ENCODE data around the gene OVCA2.

OVCA2 gene

DNA sequence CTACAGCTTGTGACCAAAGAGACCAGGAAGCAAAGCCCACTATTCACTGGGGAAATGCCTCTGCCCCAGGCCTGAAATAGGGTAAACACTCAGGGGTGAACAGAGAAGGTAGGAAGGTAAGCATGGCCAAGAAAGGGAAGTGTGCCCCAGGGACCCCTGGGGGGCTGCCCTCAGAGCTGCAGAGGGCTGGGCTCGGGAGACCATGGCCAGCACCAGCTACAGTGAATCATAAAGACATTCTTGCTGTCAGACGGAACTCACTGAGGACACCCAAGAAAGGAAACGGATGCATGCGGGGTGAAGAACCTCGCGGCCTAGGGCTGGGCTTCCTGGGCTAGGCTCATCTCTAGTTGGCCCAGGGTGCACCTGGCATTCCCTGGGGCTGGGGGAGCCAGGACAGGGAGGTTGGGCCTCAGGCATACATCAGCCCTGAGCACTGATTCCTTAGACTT, 22.7 kb downstream of the OVCA2 start:
- FAIRE-seq, result no peak

DNA sequence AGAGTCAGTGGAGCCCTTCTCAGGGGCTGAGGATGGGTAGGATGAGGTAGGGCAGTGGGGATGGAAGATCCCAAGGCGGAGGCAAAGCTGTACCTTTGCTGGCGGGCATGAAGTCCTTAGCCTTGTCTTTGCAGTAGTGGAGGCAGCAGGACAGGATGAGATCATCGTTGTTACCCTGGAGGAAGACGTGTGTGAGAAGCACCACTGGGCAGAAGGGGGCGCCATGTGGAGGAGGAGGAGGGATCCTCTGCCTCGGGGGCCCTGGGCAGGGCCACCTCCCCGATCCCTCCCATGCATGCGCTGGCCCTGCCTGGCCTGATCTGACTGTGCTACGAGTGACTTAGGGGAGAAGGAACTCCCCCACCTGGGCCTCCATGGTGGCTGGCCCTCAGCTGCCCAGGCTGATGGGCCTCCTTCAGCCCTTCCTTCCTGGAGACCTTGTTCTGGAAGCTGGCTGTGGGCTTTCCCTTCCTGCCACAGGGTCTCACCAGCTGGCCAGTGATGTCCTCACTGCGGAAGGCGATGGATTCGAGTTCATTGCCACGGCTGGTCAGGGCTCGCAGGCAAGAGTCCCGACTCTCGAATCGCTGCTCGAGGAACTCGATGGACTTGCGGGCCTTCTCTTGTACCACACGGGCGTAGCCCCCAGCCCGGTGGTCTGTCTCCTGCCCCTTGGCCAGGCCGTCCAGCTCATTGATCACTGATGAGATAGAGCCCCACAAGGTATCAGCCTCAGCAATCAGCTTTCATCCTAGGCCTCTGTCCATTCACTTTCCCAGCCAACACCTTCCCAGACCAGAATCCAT, 23.4 kb downstream of the OVCA2 start:
- FAIRE-seq (peak; percentile 94), DNase-seq (ENCODE audit: insufficient read length) (no peak)
- TF ChIP-seq POLR2AphosphoS5 (IDR thresholded peaks at IDR 0.05; ENCODE audit: low read depth, low read length), result peak; percentile 86; the same call in 1 of the 2 replicates
- no peak for TF ChIP-seq TAF1 (IDR thresholded peaks at IDR 0.05; ENCODE audit: borderline replicate concordance, low read depth, low read length)
- TF ChIP-seq POLR2A (IDR thresholded peaks at IDR 0.05; ENCODE audit: low read depth, low read length), result peak; percentile 51

More for the DNA sequence above, 22.7 kb downstream of the OVCA2 start:
- DNase-seq (ENCODE audit: insufficient read length), result no peak
- TF ChIP-seq POLR2A (IDR thresholded peaks at IDR 0.05; ENCODE audit: low read depth, low read length) (no peak; the same call in none of the 2 replicates), POLR2AphosphoS5 (IDR thresholded peaks at IDR 0.05; ENCODE audit: low read depth, low read length) (no peak), TAF1 (IDR thresholded peaks at IDR 0.05; ENCODE audit: borderline replicate concordance, low read depth, low read length) (no peak)

DNA sequence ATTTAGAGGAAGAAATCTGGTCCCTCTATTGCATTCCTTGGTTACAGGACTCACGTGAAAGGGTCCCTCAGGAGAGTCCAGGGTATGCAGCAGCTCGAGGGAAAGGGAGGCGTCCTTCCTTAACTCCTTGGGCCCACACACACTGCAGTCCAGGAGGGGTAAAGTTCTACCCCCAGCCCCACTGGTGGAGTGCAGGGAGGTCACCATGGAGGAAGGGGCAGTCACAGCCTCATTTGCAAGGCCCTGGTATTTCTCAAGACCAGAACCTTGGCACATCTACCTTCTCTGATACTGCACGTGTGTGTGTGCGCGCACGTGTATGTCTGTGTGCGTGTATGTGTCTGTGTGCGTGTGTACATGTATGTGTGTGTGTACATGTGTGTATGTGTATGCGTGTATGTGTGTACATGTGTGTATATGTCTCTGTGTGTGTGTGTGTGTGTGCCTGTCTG, 24.2 kb downstream of the OVCA2 start:
- TF ChIP-seq POLR2AphosphoS5 (IDR thresholded peaks at IDR 0.05; ENCODE audit: low read depth, low read length) (peak; percentile 80), TAF1 (IDR thresholded peaks at IDR 0.05; ENCODE audit: borderline replicate concordance, low read depth, low read length) (no peak), POLR2A (IDR thresholded peaks at IDR 0.05; ENCODE audit: low read depth, low read length) (peak; percentile 60; the same call in 1 of the 2 replicates)
- DNase-seq (ENCODE audit: insufficient read length) (no peak), FAIRE-seq (peak; percentile 76)

DNA sequence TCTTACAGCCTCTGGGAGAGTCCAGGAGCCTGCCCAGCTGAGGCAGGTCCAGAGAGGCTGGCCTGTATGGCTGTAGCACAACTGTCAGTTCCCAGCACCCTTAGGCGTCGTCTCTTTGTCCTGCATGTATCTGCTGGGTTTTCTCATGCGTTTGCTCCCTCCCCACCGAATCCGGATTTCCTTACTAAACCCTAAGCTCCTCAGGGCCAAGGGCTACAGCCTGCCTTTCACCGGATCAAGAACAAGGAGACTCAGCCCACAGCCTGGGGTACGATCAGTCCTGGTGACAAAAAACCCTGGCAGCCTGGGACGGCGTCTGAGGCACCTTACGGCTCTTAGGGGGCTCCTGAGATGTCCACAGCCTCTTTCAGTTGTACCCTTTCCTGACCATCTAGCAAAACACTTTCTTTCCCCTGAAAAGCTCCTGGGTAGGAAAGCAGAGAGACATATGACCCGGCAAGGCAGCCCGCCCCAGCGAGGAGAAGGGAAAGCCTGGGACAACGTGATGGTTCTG, 25.3 kb downstream of the OVCA2 start:
- FAIRE-seq (no peak), DNase-seq (ENCODE audit: insufficient read length) (no peak)
- no peak for TF ChIP-seq TAF1 (IDR thresholded peaks at IDR 0.05; ENCODE audit: borderline replicate concordance, low read depth, low read length)
- TF ChIP-seq POLR2A (IDR thresholded peaks at IDR 0.05; ENCODE audit: low read depth, low read length), result no peak
- TF ChIP-seq POLR2AphosphoS5 (IDR thresholded peaks at IDR 0.05; ENCODE audit: low read depth, low read length), result no peak

DNA sequence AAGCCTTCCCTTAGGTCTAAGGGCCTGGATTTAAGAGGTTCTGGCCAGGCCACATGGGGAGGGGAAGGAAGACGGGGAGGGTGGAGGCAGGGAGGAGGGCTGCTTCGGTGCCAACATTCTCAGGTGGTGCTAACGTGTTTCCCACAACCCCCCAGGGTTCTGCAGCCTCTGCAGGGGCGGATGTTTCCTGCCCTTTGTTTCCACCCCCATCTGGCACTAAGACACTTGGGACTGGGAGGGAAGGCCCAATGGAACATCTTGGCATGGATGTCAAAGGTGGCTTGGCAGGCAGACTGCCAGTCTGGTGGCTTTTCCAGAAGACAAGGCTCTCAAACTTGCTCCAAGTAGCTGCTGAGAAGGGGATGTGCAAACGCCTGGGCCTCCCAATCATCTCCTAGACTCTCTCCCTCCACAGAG, 25.8 kb downstream of the OVCA2 start:
- TF ChIP-seq POLR2A (IDR thresholded peaks at IDR 0.05; ENCODE audit: low read depth, low read length) (no peak), TAF1 (IDR thresholded peaks at IDR 0.05; ENCODE audit: borderline replicate concordance, low read depth, low read length) (no peak), POLR2AphosphoS5 (IDR thresholded peaks at IDR 0.05; ENCODE audit: low read depth, low read length) (no peak)
- DNase-seq (ENCODE audit: insufficient read length) (no peak), FAIRE-seq (no peak)

DNA sequence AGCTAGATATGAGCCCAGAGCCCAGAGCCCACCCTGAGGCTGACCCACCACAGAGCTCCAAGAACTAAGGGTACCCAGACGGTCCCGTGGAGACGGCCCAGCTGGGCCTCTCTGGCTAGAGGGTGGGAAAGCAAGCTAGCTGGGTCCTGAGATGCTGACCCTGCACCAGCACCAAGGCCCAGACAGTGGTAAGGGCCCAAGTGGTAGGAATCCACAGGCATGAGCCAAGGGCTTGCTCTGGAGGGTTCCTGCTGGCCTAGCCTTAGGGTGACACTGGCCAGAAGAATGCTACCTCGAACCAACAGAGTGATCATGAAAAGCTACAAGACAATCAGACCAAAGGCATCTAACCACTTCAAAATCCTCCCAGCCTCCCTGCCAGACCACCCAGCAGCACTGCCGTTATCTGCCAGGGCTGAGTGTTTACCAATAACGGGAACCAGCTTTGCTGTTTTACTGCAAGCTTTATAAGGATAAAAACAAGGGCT, 26.3 kb downstream of the OVCA2 start:
- DNase-seq (ENCODE audit: insufficient read length) (no peak), FAIRE-seq (no peak)
- no peak for TF ChIP-seq POLR2A (IDR thresholded peaks at IDR 0.05; ENCODE audit: low read depth, low read length)
- TF ChIP-seq POLR2AphosphoS5 (IDR thresholded peaks at IDR 0.05; ENCODE audit: low read depth, low read length), result no peak; the same call in none of the 2 replicates
- no peak for TF ChIP-seq TAF1 (IDR thresholded peaks at IDR 0.05; ENCODE audit: borderline replicate concordance, low read depth, low read length)

DNA sequence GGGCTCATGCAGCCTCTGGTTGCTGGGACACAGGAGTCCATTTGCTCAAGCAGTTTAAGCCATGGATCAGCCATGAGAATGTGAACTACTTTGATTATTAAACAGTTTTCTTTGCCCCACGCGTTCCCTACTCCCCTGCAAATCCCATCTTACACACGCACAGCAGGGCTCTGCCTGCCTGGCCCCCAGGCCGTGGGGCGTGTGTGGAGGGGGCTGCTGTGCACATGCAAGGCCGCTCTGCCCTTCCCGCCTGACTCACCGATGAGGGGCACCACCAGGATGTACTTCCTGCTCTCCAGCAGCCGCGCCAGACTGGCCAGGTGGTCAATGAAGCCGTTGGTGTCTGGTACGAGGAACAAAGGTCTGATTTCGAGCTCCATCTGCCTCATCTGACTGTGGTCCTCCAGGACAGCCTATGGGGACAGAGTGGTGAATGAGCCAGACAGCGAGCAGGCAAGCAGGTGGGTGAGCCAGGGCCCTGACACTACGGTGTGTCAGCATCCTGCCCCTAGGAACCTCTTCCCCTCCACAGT, 26.8 kb downstream of the OVCA2 start:
- FAIRE-seq, result peak; percentile 17
- DNase-seq (ENCODE audit: insufficient read length), result no peak
- TF ChIP-seq TAF1 (IDR thresholded peaks at IDR 0.05; ENCODE audit: borderline replicate concordance, low read depth, low read length), result no peak
- TF ChIP-seq POLR2AphosphoS5 (IDR thresholded peaks at IDR 0.05; ENCODE audit: low read depth, low read length), result peak; percentile 51; the same call in 1 of the 2 replicates
- peak; percentile 61 for TF ChIP-seq POLR2A (IDR thresholded peaks at IDR 0.05; ENCODE audit: low read depth, low read length)

DNA sequence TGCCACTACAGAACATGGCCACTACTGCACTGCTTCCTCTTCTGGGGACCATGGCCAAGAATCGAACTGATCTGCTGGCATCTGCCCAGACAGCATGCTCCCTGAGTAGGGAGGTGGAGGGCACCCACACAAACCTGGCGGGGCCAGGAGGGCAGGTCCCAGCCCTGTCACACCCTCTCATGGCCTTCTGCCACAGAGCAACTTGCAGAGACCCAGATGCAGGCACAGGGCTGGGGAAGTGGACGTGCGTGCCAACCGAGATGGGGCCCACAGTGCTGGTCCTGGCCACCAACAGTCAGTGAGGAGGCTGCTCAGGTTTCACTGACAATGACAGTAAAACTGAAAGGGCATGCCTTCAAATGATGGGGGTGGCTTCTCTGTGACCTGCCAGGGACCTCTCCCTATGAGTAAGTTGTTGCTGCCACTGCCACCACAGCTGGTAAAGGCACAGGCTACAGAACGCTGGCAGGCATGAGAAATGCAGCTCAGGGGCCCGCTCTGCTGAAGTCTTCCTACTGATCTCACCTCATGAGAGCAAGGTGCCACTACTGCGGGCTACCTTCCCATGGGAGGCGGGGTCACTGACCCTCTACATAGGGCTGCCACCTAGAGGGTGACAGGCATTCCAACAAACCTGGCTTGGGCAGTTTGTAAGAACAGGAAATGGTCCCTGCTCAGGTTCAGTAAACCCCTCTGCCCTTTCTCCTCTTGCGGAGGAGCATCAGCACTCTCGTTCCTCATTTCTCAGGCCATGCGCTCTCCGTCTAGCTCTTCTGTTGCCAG, 28.6 kb downstream of the OVCA2 start:
- peak; percentile 97 for FAIRE-seq
- peak; percentile 79 for DNase-seq (ENCODE audit: insufficient read length)
- TF ChIP-seq POLR2AphosphoS5 (IDR thresholded peaks at IDR 0.05; ENCODE audit: low read depth, low read length), result peak; percentile 89; the same call in 1 of the 2 replicates
- TF ChIP-seq POLR2A (IDR thresholded peaks at IDR 0.05; ENCODE audit: low read depth, low read length), result peak; percentile 67; the same call in 1 of the 2 replicates
- peak; percentile 21; the same call in 1 of the 2 replicates for TF ChIP-seq TAF1 (IDR thresholded peaks at IDR 0.05; ENCODE audit: borderline replicate concordance, low read depth, low read length)

DNA sequence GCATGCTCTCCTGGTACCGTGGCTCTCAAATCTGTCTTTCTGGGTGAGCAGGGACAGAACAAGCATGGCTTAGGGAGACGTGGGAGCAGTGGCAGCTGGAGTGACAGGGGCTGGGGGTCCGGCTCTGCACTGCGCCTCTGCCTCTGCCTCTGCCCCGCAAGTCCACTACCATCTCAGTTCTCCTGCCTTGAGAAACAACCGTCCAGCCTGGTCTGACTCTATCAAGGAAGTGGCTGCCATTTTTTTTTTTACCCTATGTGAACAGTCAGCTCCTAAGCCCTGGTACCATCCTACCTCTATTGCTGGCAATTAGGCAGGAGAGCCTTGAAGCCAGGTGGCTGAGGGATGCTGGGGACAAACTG, 29.2 kb downstream of the OVCA2 start:
- peak; percentile 46 for FAIRE-seq
- no peak for DNase-seq (ENCODE audit: insufficient read length)
- no peak for TF ChIP-seq POLR2A (IDR thresholded peaks at IDR 0.05; ENCODE audit: low read depth, low read length)
- no peak for TF ChIP-seq TAF1 (IDR thresholded peaks at IDR 0.05; ENCODE audit: borderline replicate concordance, low read depth, low read length)
- TF ChIP-seq POLR2AphosphoS5 (IDR thresholded peaks at IDR 0.05; ENCODE audit: low read depth, low read length), result no peak

DNA sequence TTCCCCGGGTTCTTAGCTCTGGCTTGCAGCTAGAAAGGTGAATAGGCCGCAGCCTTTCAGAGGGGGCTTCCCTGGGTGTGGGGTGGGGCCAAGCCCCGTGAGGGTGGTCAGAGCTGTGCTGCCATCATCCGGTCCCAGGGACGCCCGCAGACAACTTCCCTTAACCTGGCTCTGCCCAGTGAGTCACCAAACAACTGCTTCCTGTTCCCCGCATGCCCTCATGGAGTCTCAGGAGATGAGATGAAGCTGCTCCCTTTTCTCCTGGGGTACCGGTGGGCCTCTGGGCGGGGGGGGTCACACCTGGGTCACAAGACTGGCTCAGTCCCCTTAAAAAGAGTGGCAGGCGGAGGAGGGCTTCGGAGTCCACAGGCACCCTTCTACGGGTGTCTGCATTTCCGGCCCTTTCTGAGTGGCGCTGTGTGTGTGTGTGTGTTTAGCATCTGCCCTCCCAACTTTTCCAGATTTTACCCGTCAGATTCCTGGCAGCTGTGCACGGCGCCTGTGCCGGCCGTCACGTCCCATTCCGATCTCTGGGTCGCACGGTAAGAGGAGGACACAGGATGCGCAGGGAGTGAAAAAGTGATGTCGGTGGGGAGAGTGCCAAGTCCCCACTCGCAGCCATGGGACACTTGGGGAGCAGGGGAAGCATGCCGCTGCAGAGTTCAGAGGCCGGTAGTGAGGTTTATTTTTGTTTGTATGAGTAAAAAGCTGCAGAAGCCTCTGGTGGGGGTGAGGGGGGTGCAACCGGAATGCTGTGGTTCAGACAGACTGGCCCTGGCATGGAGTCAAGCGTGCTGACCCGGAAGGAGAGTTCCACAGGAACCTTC, 29.8 kb downstream of the OVCA2 start:
- DNase-seq (ENCODE audit: insufficient read length), result no peak
- TF ChIP-seq POLR2AphosphoS5 (IDR thresholded peaks at IDR 0.05; ENCODE audit: low read depth, low read length) (no peak), POLR2A (IDR thresholded peaks at IDR 0.05; ENCODE audit: low read depth, low read length) (no peak), TAF1 (IDR thresholded peaks at IDR 0.05; ENCODE audit: borderline replicate concordance, low read depth, low read length) (no peak)
- no peak for FAIRE-seq

Data from GM12892 (cell line).